H1 (cell line): Measurements from ENCODE around the gene KCNQ1OT1. TPM values are rescaled to one million over a fixed set of nuclear protein-coding genes. Genes with fewer than 3 reads are reported as not detected.

Source experiments
- CTCF ChIA-PET: fragments of 300-600 bp; sonication (Branson Sonifier 250); formaldehyde crosslinking; loops from one replicate; lab custom pipeline; 2021; ENCODE audit not compliant: partially characterized antibody; lab: Charles Lee
- POLR2A ChIA-PET: fragments of 300-600 bp; sonication (Branson Sonifier 250); formaldehyde crosslinking; loops from one replicate; lab custom pipeline; 2021; ENCODE audit warnings: inconsistent platforms; ENCODE audit not compliant: partially characterized antibody; lab: Charles Lee
- DNase-seq, 2 experiments: peaks; one replicate each; pipeline versions ENCODE4 v3.0.0 to v3.0.0-alpha.2; 2010 to 2022; ENCODE audit warnings: low spot score in 2 of 2, low read depth in 1 of 2, mixed read lengths in 1 of 2
- FAIRE-seq: peaks from 2 replicates; lab custom pipeline; 2011; peaks lifted over from hg19 to GRCh38; lab: Jason Lieb, UNC
- H2AFZ ChIP-seq: 2 replicates; pipeline ENCODE4 v1.8.1; 2012; ENCODE audit warnings: low read length, inconsistent platforms
- H2AK5ac ChIP-seq: 2 replicates; pipeline ENCODE4 v1.6.1; 2013; ENCODE audit warnings: low read depth, low read length
- H2BK120ac ChIP-seq: replicated peaks from 2 replicates; pipeline ENCODE3; 2013; ENCODE audit warnings: low read depth, low read length, inconsistent platforms
- H2BK12ac ChIP-seq: 2 replicates; pipeline ENCODE4 v1.6.1; 2013; ENCODE audit warnings: low read depth, low read length
- H2BK15ac ChIP-seq: 2 replicates; pipeline ENCODE4 v1.6.1; 2013; ENCODE audit warnings: low read length
- H2BK20ac ChIP-seq: 2 replicates; pipeline ENCODE4 v1.6.1; 2013; ENCODE audit warnings: low read length
- H2BK5ac ChIP-seq: 2 replicates; pipeline ENCODE4 v1.6.1; 2013; ENCODE audit warnings: low read depth, low read length
- H3K14ac ChIP-seq: 2 replicates; pipeline ENCODE4 v1.6.1; 2013; ENCODE audit warnings: inconsistent platforms; ENCODE audit not compliant: insufficient read length
- H3K18ac ChIP-seq: 2 replicates; pipeline ENCODE4 v1.6.1; 2013; ENCODE audit warnings: low read length; ENCODE audit errors: extremely low read depth
- H3K23ac ChIP-seq: 2 replicates; pipeline ENCODE4 v1.6.1; 2013; ENCODE audit warnings: inconsistent platforms; ENCODE audit not compliant: insufficient read length
- H3K23me2 ChIP-seq: 2 replicates; pipeline ENCODE4 v1.6.1; 2013; ENCODE audit warnings: low read depth, low read length
- H3K27ac ChIP-seq: 2 replicates; pipeline ENCODE4 v1.6.1; 2011; ENCODE audit warnings: low read depth, low read length, inconsistent platforms
- H3K27me3 ChIP-seq, 4 experiments: replicated peaks in 1 of 4; 1 replicate in 1 of 4; 2 replicates in 3 of 4; pipeline versions ENCODE4 v1.6.1 to v1.8.1; 2011 to 2013; ENCODE audit warnings: low read length in 3 of 4, mild to moderate bottlenecking in 3 of 4, inconsistent platforms in 2 of 4, mixed read lengths in 2 of 4, moderate library complexity in 1 of 4; ENCODE audit not compliant: control insufficient read depth in 3 of 4, insufficient read depth in 3 of 4; ENCODE audit errors: extremely low read depth in 1 of 4
- H3K36me3 ChIP-seq, 4 experiments: 2 replicates each; pipeline versions ENCODE4 v1.6.1 to v1.8.1; 2011 to 2013; ENCODE audit warnings: mild to moderate bottlenecking in 4 of 4, low read length in 3 of 4, moderate library complexity in 2 of 4, control low read depth in 1 of 4, inconsistent platforms in 1 of 4; ENCODE audit not compliant: insufficient read depth in 4 of 4, control insufficient read depth in 2 of 4
- H3K4ac ChIP-seq: replicated peaks from 2 replicates; pipeline ENCODE3; 2013; ENCODE audit warnings: low read length, low read depth, mixed read lengths, inconsistent platforms; ENCODE audit not compliant: insufficient read length
- H3K4me1 ChIP-seq, 4 experiments: replicated peaks in 1 of 4; 1 replicate in 1 of 4; 2 replicates in 3 of 4; pipeline versions ENCODE4 v1.6.1 to v1.8.1; 2011 to 2013; ENCODE audit warnings: low read length in 3 of 4, inconsistent platforms in 2 of 4, mixed read lengths in 1 of 4; ENCODE audit not compliant: insufficient read depth in 4 of 4, control insufficient read depth in 3 of 4
- H3K4me2 ChIP-seq, 2 experiments: 2 replicates each; pipeline versions ENCODE4 v1.6.1 to v1.8.1; 2011 to 2013; ENCODE audit warnings: low read depth in 2 of 2, low read length in 2 of 2, control low read depth in 1 of 2, inconsistent platforms in 1 of 2, mild to moderate bottlenecking in 1 of 2; ENCODE audit not compliant: insufficient read depth in 1 of 2
- H3K4me3 ChIP-seq, 4 experiments: fragments of 200-600, 300-600 bp in 1 of 4; sonication (generic), shearing (Covaris generic), sonication (Bioruptor Twin) in 1 of 4; 2 replicates each; pipeline versions ENCODE4 v1.5.1 to v1.8.1; 2011 to 2016; ENCODE audit warnings: low read length in 4 of 4, low read depth in 3 of 4, control low read depth in 2 of 4, inconsistent platforms in 2 of 4, mild to moderate bottlenecking in 2 of 4, mixed read lengths in 1 of 4, moderate library complexity in 1 of 4; ENCODE audit not compliant: insufficient read depth in 2 of 4; ENCODE audit errors: extremely low read depth in 1 of 4
- H3K56ac ChIP-seq: replicated peaks from 2 replicates; pipeline ENCODE3; 2013; ENCODE audit warnings: low read depth, mild to moderate bottlenecking, mixed read lengths, low read length, inconsistent platforms; ENCODE audit not compliant: insufficient read length
- H3K79me1 ChIP-seq: 2 replicates; pipeline ENCODE4 v1.6.1; 2013; ENCODE audit warnings: low read depth, low read length, control low read depth
- H3K79me2 ChIP-seq, 2 experiments: 2 replicates each; pipeline versions ENCODE4 v1.6.1 to v1.8.1; 2012 to 2013; ENCODE audit warnings: low read length in 2 of 2, mild to moderate bottlenecking in 2 of 2, inconsistent platforms in 1 of 2; ENCODE audit not compliant: insufficient read depth in 2 of 2, control insufficient read depth in 1 of 2
- H3K9ac ChIP-seq, 4 experiments: replicated peaks in 1 of 4; 1 replicate in 1 of 4; 2 replicates in 3 of 4; pipeline versions ENCODE4 v1.6.1 to v1.8.1; 2011 to 2013; ENCODE audit warnings: low read depth in 3 of 4, low read length in 3 of 4, control low read depth in 2 of 4, mild to moderate bottlenecking in 2 of 4, moderate library complexity in 2 of 4, inconsistent platforms in 1 of 4; ENCODE audit errors: extremely low read depth in 1 of 4
- H3K9me3 ChIP-seq, 2 experiments: 2 replicates each; pipeline versions ENCODE4 v1.6.1 to v1.8.1; 2012 to 2013; ENCODE audit warnings: mild to moderate bottlenecking in 2 of 2, moderate library complexity in 2 of 2, control low read depth in 1 of 2, inconsistent platforms in 1 of 2, low read depth in 1 of 2, low read length in 1 of 2, mixed read lengths in 1 of 2; ENCODE audit not compliant: insufficient read depth in 2 of 2
- H4K20me1 ChIP-seq, 2 experiments: replicated peaks in 1 of 2; 2 replicates each; pipeline versions ENCODE3 to v1.8.1; 2011 to 2013; ENCODE audit warnings: inconsistent platforms in 2 of 2, low read length in 2 of 2, mild to moderate bottlenecking in 1 of 2; ENCODE audit not compliant: insufficient read depth in 2 of 2, control insufficient read depth in 1 of 2
- H4K5ac ChIP-seq: 2 replicates; pipeline ENCODE4 v1.6.1; 2013; ENCODE audit warnings: low read length, low read depth, mixed read lengths, inconsistent platforms; ENCODE audit not compliant: insufficient read length
- H4K8ac ChIP-seq: 2 replicates; pipeline ENCODE4 v1.8.0; 2013; ENCODE audit warnings: mild to moderate bottlenecking, moderate library complexity, low read length, inconsistent platforms; ENCODE audit not compliant: insufficient read depth; ENCODE audit errors: extremely low read depth
- H4K91ac ChIP-seq: replicated peaks from 2 replicates; pipeline ENCODE3; 2013; ENCODE audit warnings: low read length, mixed read lengths, inconsistent platforms; ENCODE audit not compliant: insufficient read length
- ASH2L ChIP-seq: fragments of 200-600, 300-600 bp; sonication (generic); IDR thresholded peaks from one replicate; pipeline ENCODE4 v1.7.1; 2017; ENCODE audit warnings: low read length
- GTF2F1 ChIP-seq: IDR thresholded peaks from 2 replicates; pipeline ENCODE4 v1.6.1; 2012; ENCODE audit warnings: low read depth, low read length, improper control_type of control experiment, borderline replicate concordance
- MAX ChIP-seq: IDR thresholded peaks from 2 replicates; pipeline ENCODE4 v1.6.1; 2012; ENCODE audit warnings: inconsistent platforms
- RFX5 ChIP-seq: IDR thresholded peaks from 2 replicates; pipeline ENCODE4 v1.6.1; 2011; ENCODE audit warnings: low read depth, low read length, improper control_type of control experiment, borderline replicate concordance
- WGBS, 2 experiments: shearing (Covaris generic) in 1 of 2; methylation state at CpG; one replicate each; pipeline versions ENCODE4 v1.1.6 to v1.1.7; 2013 to 2015; ENCODE audit warnings: low lambda C conversion rate in 2 of 2, mixed read lengths in 2 of 2, inconsistent platforms in 1 of 2, low coverage in 1 of 2, missing lambda C conversion rate in 1 of 2; ENCODE audit not compliant: insufficient replicate concordance in 2 of 2, insufficient coverage in 1 of 2, insufficient read length in 1 of 2; ENCODE audit errors: extremely low coverage in 1 of 2, missing lambda C conversion rate in 1 of 2; 5-methylcytosine and 5-hydroxymethylcytosine counted together
- polyA plus RNA-seq, 7 experiments: library from polyadenylated mRNA; depleted of rRNA in 3 of 7; stranded (reverse) in 5 of 7; unstranded in 2 of 7; fragments of >200 nt in 5 of 7; fragments of 200-250 nt in 2 of 7; gene quantifications; 1 replicate in 5 of 7; 2 replicates in 1 of 7; 4 replicates in 1 of 7; pipeline versions ENCODE4 v1.2.1 to v1.2.3, GENCODE V29; 2011 to 2013; ENCODE audit warnings: missing spikeins in 2 of 7, mixed read lengths in 2 of 7
- total RNA-seq: library from RNA; stranded (reverse); fragmentation: NEBNext Ultra II Directional; extraction: Animal tissue kit (Norgen Biotek cat#: 25700); gene quantifications from 2 replicates; pipeline ENCODE4 v1.2.1, GENCODE V29; 2021

The KCNQ1OT1 gene
- total and polyA plus RNA-seq, 2 of the 8 experiments (the other 6 are each of a cell fraction or from before 2014, with no cell fraction given), result 0.21 to 1.2 TPM

GRCh38 chr11:2708151-2708581, 8.4 kb upstream of the KCNQ1OT1 start:
- H2BK12ac ChIP-seq, result 0 out of 2 replicates have a peak overlapping the region, but pooled peaks have one; percentile 60
- TF ChIP-seq MAX, result no peak
- TF ChIP-seq ASH2L, result no peak
- TF ChIP-seq GTF2F1, result no peak
- TF ChIP-seq RFX5, result no peak
- TF ChIP-seq, all 59 proteins: peak for 0
- WGBS, 2 experiments, result 86% methylated on average over 11 of the region's 11 CpGs; no CpG with 5 or more reads in 1 of the 2 experiments
- no peaks in the 10 kb centered on the region for H4K20me1 ChIP-seq
- H3K9me3 ChIP-seq, result peaks cover 0 to 12% of the 10 kb centered on the region in 2 experiments; a peak in 2 of 4 replicates
- ChIA-PET POLR2A (interaction anchor here (1.0 to 1.8 kb wide), 4 partner anchors 10 to 177 kb away, joined by 3 to 5 read pairs (median 4); partner anchors contain the start of gene CDKN1C), CTCF (interaction anchor here (0.7 to 1.4 kb wide), 5 partner anchors 13 to 180 kb away, joined by 3 to 4 read pairs (median 3); no protein-coding TSS in a partner anchor)
- no peaks in the 10 kb centered on the region for H3K79me1 ChIP-seq
- H3K27ac ChIP-seq, result no peak overlapping the region
- no peaks in the 10 kb centered on the region for H3K23me2 ChIP-seq
- no peak overlapping the region for H3K18ac ChIP-seq
- H3K27me3 ChIP-seq, result peaks cover 5 to 56% (median 30%) of the 10 kb centered on the region in 4 experiments; a peak in 6 of 7 replicates
- no peak overlapping the region for H3K56ac ChIP-seq
- no peak overlapping the region for H4K91ac ChIP-seq
- H3K4me1 ChIP-seq, result peaks cover 0 to 9% (median 7%) of the 10 kb centered on the region in 4 experiments; a peak in 6 of 7 replicates
- 0 out of 2 replicates have a peak overlapping the region, but pooled peaks have one; percentile 5 for H2BK5ac ChIP-seq
- H3K14ac ChIP-seq, result no peak overlapping the region
- no peak overlapping the region for H2BK20ac ChIP-seq
- no peaks in the 10 kb centered on the region for H3K36me3 ChIP-seq
- H4K8ac ChIP-seq, result no peak overlapping the region
- H3K4ac ChIP-seq, result no peak overlapping the region
- H2BK120ac ChIP-seq, result no peak overlapping the region
- H2AFZ ChIP-seq, result no peak overlapping the region
- no peak overlapping the region for H2AK5ac ChIP-seq
- H3K4me3 ChIP-seq, result no peak overlapping the region
- H3K79me2 ChIP-seq, result no peaks in the 10 kb centered on the region
- DNase-seq (no peak), FAIRE-seq (no peak)
- no peak overlapping the region for H3K9ac ChIP-seq
- no peak overlapping the region for H4K5ac ChIP-seq
- peak overlapping the region; percentile 40; the same call in 1 of the 2 replicates for H2BK15ac ChIP-seq
- H3K4me2 ChIP-seq, result no peak overlapping the region
- H3K23ac ChIP-seq, result no peak overlapping the region
